ENCODE measurements around the gene AADACL3. TPM values are rescaled to one million over a fixed set of nuclear protein-coding genes. Genes with fewer than 3 reads are reported as not detected.

AADACL3 gene
- total and polyA plus RNA-seq, 4 experiments from 2014 or later, result not detected

- Mint-ChIP-seq H3K27me3 (peaks cover 18 to 33% of the 10 kb centered on the region in 2 donors), H3K4me1 (no peaks in the 10 kb centered on the region), H3K27ac (no peak overlapping the region), H3K36me3 (peaks cover 0 to 3% of the 10 kb centered on the region in 2 donors), H3K9me3 (peaks cover 0 to 16% (median 11%) of the 10 kb centered on the region in 8 donors), H3K4me3 (no peak overlapping the region)
- H3K4me1 ChIP-seq (ENCODE audit: insufficient read depth, low read length), result no peaks in the 10 kb centered on the region
- no peak overlapping the region for H3K27ac ChIP-seq (ENCODE audit: low read depth, low read length)
- ChIA-PET CTCF (ENCODE audit: partially characterized antibody) (no interaction called here), POLR2A (ENCODE audit: partially characterized antibody) (no interaction called here)
- no peaks in the 10 kb centered on the region for H3K9me3 ChIP-seq (ENCODE audit: control insufficient read depth in 1 of 2, low read length in 2 of 2)
- intact Hi-C loops (cut with micrococcal nuclease), result no loop called here
- H3K36me3 ChIP-seq (ENCODE audit: insufficient read depth, low read length), result no peaks in the 10 kb centered on the region
- H3K27me3 ChIP-seq (ENCODE audit: insufficient read depth, low read length), result no peaks in the 10 kb centered on the region
- H3K4me3 ChIP-seq (ENCODE audit: low read length in 2 of 2), result no peak overlapping the region
- DNase-seq, result no peak
Observed at GRCh38 chr1:12678820-12679219, 37.1 kb upstream of the AADACL3 start.

GRCh38 chr1:12690156-12690555 is 25.8 kb upstream of the AADACL3 start:
- no peak overlapping the region for H3K27ac Mint-ChIP-seq
- no peaks in the 10 kb centered on the region for H3K36me3 Mint-ChIP-seq
- H3K4me3 Mint-ChIP-seq, result no peak overlapping the region
- H3K4me3 ChIP-seq (ENCODE audit: low read length in 2 of 2), result no peak overlapping the region
- ChIA-PET POLR2A (ENCODE audit: partially characterized antibody) (no interaction called here), CTCF (ENCODE audit: partially characterized antibody) (no interaction called here)
- DNase-seq, result no peak
- no peaks in the 10 kb centered on the region for H3K36me3 ChIP-seq (ENCODE audit: insufficient read depth, low read length)
- H3K4me1 Mint-ChIP-seq, result no peaks in the 10 kb centered on the region
- no peaks in the 10 kb centered on the region for H3K27me3 ChIP-seq (ENCODE audit: insufficient read depth, low read length)
- peaks cover 11 to 15% of the 10 kb centered on the region in 2 donors for H3K27me3 Mint-ChIP-seq
- intact Hi-C loops (cut with micrococcal nuclease), result no loop called here
- H3K9me3 Mint-ChIP-seq, result no peaks in the 10 kb centered on the region
- no peaks in the 10 kb centered on the region for H3K4me1 ChIP-seq (ENCODE audit: insufficient read depth, low read length)
- no peak overlapping the region for H3K27ac ChIP-seq (ENCODE audit: low read depth, low read length)
- H3K9me3 ChIP-seq (ENCODE audit: control insufficient read depth in 1 of 2, low read length in 2 of 2), result no peaks in the 10 kb centered on the region

GRCh38 chr1:12692967-12693782 is 22.7 kb upstream of the AADACL3 start:
- Mint-ChIP-seq H3K27ac (no peak overlapping the region), H3K9me3 (no peaks in the 10 kb centered on the region), H3K4me1 (no peaks in the 10 kb centered on the region), H3K27me3 (peaks cover 9 to 17% of the 10 kb centered on the region in 2 donors), H3K36me3 (no peaks in the 10 kb centered on the region), H3K4me3 (no peak overlapping the region)
- Histone ChIP-seq H3K36me3 (ENCODE audit: insufficient read depth, low read length) (no peaks in the 10 kb centered on the region), H3K27ac (ENCODE audit: low read depth, low read length) (no peak overlapping the region), H3K27me3 (ENCODE audit: insufficient read depth, low read length) (no peaks in the 10 kb centered on the region), H3K9me3 (ENCODE audit: control insufficient read depth in 1 of 2, low read length in 2 of 2) (no peaks in the 10 kb centered on the region), H3K4me1 (ENCODE audit: insufficient read depth, low read length) (no peaks in the 10 kb centered on the region), H3K4me3 (ENCODE audit: low read length in 2 of 2) (no peak overlapping the region)
- no peak for DNase-seq
- ChIA-PET POLR2A (ENCODE audit: partially characterized antibody) (no interaction called here), CTCF (ENCODE audit: partially characterized antibody) (no interaction called here)
- intact Hi-C loops (cut with micrococcal nuclease), result no loop called here

- H3K27me3 Mint-ChIP-seq, result peaks cover 21 to 26% of the 10 kb centered on the region in 2 donors
Observed at GRCh38 chr1:12696658-12697057, 19.3 kb upstream of the AADACL3 start.

GRCh38 chr1:12697397-12697796 is 18.5 kb upstream of the AADACL3 start:
- Mint-ChIP-seq H3K4me3 (no peak overlapping the region), H3K27ac (no peak overlapping the region), H3K36me3 (no peaks in the 10 kb centered on the region), H3K9me3 (peaks cover 0 to 12% (median 3%) of the 10 kb centered on the region in 8 donors), H3K27me3 (peaks cover 21 to 22% of the 10 kb centered on the region in 2 donors), H3K4me1 (no peaks in the 10 kb centered on the region)
- H3K27me3 ChIP-seq (ENCODE audit: insufficient read depth, low read length), result no peaks in the 10 kb centered on the region
- intact Hi-C loops (cut with micrococcal nuclease), result no loop called here
- CTCF ChIA-PET (ENCODE audit: partially characterized antibody), result no interaction called here
- H3K9me3 ChIP-seq (ENCODE audit: control insufficient read depth in 1 of 2, low read length in 2 of 2), result no peaks in the 10 kb centered on the region
- no peak overlapping the region for H3K27ac ChIP-seq (ENCODE audit: low read depth, low read length)
- POLR2A ChIA-PET (ENCODE audit: partially characterized antibody), result no interaction called here
- H3K36me3 ChIP-seq (ENCODE audit: insufficient read depth, low read length), result no peaks in the 10 kb centered on the region
- H3K4me3 ChIP-seq (ENCODE audit: low read length in 2 of 2), result no peak overlapping the region
- DNase-seq, result no peak
- H3K4me1 ChIP-seq (ENCODE audit: insufficient read depth, low read length), result no peaks in the 10 kb centered on the region

More at GRCh38 chr1:12696658-12697057, 19.3 kb upstream of the AADACL3 start:
- no peak overlapping the region for H3K4me3 Mint-ChIP-seq
- POLR2A ChIA-PET (ENCODE audit: partially characterized antibody), result no interaction called here
- no peaks in the 10 kb centered on the region for H3K4me1 Mint-ChIP-seq
- CTCF ChIA-PET (ENCODE audit: partially characterized antibody), result no interaction called here
- Histone ChIP-seq H3K4me3 (ENCODE audit: low read length in 2 of 2) (no peak overlapping the region), H3K27ac (ENCODE audit: low read depth, low read length) (no peak overlapping the region), H3K36me3 (ENCODE audit: insufficient read depth, low read length) (no peaks in the 10 kb centered on the region), H3K9me3 (ENCODE audit: control insufficient read depth in 1 of 2, low read length in 2 of 2) (no peaks in the 10 kb centered on the region), H3K27me3 (ENCODE audit: insufficient read depth, low read length) (no peaks in the 10 kb centered on the region), H3K4me1 (ENCODE audit: insufficient read depth, low read length) (no peaks in the 10 kb centered on the region)
- peaks cover 0 to 12% (median 3%) of the 10 kb centered on the region in 8 donors for H3K9me3 Mint-ChIP-seq
- no peaks in the 10 kb centered on the region for H3K36me3 Mint-ChIP-seq
- DNase-seq, result no peak
- intact Hi-C loops (cut with micrococcal nuclease), result no loop called here
- no peak overlapping the region for H3K27ac Mint-ChIP-seq

GRCh38 chr1:12703821-12704451 is 12.0 kb upstream of the AADACL3 start:
- CTCF ChIA-PET (ENCODE audit: partially characterized antibody), result no interaction called here
- no peak overlapping the region for H3K27ac ChIP-seq (ENCODE audit: low read depth, low read length)
- H3K4me3 ChIP-seq (ENCODE audit: low read length in 2 of 2), result no peak overlapping the region
- peaks cover 2 to 45% (median 26%) of the 10 kb centered on the region in 8 donors for H3K9me3 Mint-ChIP-seq
- peaks cover 12 to 22% of the 10 kb centered on the region in 2 donors for H3K27me3 Mint-ChIP-seq
- no peaks in the 10 kb centered on the region for H3K27me3 ChIP-seq (ENCODE audit: insufficient read depth, low read length)
- peaks cover 0 to 8% of the 10 kb centered on the region in 2 donors for H3K9me3 ChIP-seq (ENCODE audit: control insufficient read depth in 1 of 2, low read length in 2 of 2)
- H3K4me3 Mint-ChIP-seq, result no peak overlapping the region
- H3K4me1 ChIP-seq (ENCODE audit: insufficient read depth, low read length), result no peaks in the 10 kb centered on the region
- no peak for DNase-seq
- H3K36me3 ChIP-seq (ENCODE audit: insufficient read depth, low read length), result no peaks in the 10 kb centered on the region
- intact Hi-C loops (cut with micrococcal nuclease), result no loop called here
- H3K36me3 Mint-ChIP-seq, result peaks cover 0 to 3% of the 10 kb centered on the region in 2 donors
- POLR2A ChIA-PET (ENCODE audit: partially characterized antibody), result no interaction called here
- H3K27ac Mint-ChIP-seq, result no peak overlapping the region
- H3K4me1 Mint-ChIP-seq, result no peaks in the 10 kb centered on the region

- Mint-ChIP-seq H3K36me3 (peaks cover 0 to 3% of the 10 kb centered on the region in 2 donors), H3K4me3 (no peak overlapping the region), H3K4me1 (no peaks in the 10 kb centered on the region), H3K27ac (no peak overlapping the region), H3K9me3 (peaks cover 2 to 39% (median 24%) of the 10 kb centered on the region in 8 donors), H3K27me3 (peaks cover 2 to 17% of the 10 kb centered on the region in 2 donors)
- intact Hi-C loops (cut with micrococcal nuclease), result no loop called here
- ChIA-PET POLR2A (ENCODE audit: partially characterized antibody) (no interaction called here), CTCF (ENCODE audit: partially characterized antibody) (no interaction called here)
- Histone ChIP-seq H3K27ac (ENCODE audit: low read depth, low read length) (no peak overlapping the region), H3K4me1 (ENCODE audit: insufficient read depth, low read length) (no peaks in the 10 kb centered on the region), H3K36me3 (ENCODE audit: insufficient read depth, low read length) (no peaks in the 10 kb centered on the region), H3K27me3 (ENCODE audit: insufficient read depth, low read length) (no peaks in the 10 kb centered on the region), H3K4me3 (ENCODE audit: low read length in 2 of 2) (no peak overlapping the region), H3K9me3 (ENCODE audit: control insufficient read depth in 1 of 2, low read length in 2 of 2) (peaks cover 0 to 8% of the 10 kb centered on the region in 2 donors)
- no peak for DNase-seq
Observed at GRCh38 chr1:12706061-12706460, 9.8 kb upstream of the AADACL3 start.

Data from CD4-positive, alpha-beta memory T cell (primary cell).